Gastroesophageal sphincter (tissue), 3 donors: ENCODE results near the gene LBR.

Experiments
- CTCF ChIP-seq, 4 experiments: fragments of 200-600 bp in 2 of 4; fragments of 450-650 bp in 2 of 4; sonication (generic) in 1 of 4; IDR thresholded peaks; one replicate each; pipeline ENCODE4 v1.5.1; 2017 to 2019; ENCODE audit warnings: antibody characterized with exemption in 4 of 4, mild to moderate bottlenecking in 2 of 4, moderate library complexity in 2 of 4
- EP300 ChIP-seq: sonication (generic); formaldehyde crosslinking; IDR thresholded peaks from one replicate; pipeline ENCODE4 v1.6.1; 2017; ENCODE audit warnings: antibody characterized with exemption, mild to moderate bottlenecking
- POLR2A ChIP-seq, 2 donors: fragments of 450-650 bp; IDR thresholded peaks; one replicate each; pipeline ENCODE4 v1.6.1; 2017; ENCODE audit warnings: antibody characterized with exemption in 2 of 2, mild to moderate bottlenecking in 2 of 2, moderate library complexity in 1 of 2

DNA sequence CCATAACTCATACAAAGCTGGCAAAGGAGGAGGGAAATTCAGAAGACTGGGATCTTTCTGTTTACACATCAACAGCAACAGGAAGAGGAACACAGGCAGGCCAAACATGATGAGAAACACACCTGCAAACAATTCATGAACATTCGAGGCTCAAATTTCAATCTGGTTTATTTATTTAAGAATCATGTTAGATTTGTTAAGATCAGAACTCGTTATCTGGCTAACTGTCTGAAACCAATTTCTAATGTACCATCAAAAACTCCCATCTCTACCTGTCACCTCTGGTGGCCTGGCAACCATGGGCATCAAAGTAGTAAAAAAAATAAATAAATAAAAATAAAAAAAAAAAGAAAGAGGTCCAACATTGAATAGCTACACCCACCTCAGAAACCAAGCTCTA lies 9.8 kb downstream of the LBR start:
- TF ChIP-seq EP300 (no peak), CTCF (IDR thresholded peaks at IDR 0.05) (no peak), POLR2A (IDR thresholded peaks at IDR 0.05) (no peak)
